GM18499 (cell line): ENCODE results near the gene PGS1.

Source experiments
- ATAC-seq: cut with Tn5 transposase; IDR thresholded peaks from one replicate; pipeline ENCODE4 v1.9.1; 2021; ENCODE audit warnings: moderate number of reproducible peaks; ENCODE audit not compliant: insufficient read depth, unreplicated experiment

The PGS1 gene

GRCh38 chr17:78383725-78384471, 5.4 kb downstream of the PGS1 start:
- no peak for ATAC-seq

DNA sequence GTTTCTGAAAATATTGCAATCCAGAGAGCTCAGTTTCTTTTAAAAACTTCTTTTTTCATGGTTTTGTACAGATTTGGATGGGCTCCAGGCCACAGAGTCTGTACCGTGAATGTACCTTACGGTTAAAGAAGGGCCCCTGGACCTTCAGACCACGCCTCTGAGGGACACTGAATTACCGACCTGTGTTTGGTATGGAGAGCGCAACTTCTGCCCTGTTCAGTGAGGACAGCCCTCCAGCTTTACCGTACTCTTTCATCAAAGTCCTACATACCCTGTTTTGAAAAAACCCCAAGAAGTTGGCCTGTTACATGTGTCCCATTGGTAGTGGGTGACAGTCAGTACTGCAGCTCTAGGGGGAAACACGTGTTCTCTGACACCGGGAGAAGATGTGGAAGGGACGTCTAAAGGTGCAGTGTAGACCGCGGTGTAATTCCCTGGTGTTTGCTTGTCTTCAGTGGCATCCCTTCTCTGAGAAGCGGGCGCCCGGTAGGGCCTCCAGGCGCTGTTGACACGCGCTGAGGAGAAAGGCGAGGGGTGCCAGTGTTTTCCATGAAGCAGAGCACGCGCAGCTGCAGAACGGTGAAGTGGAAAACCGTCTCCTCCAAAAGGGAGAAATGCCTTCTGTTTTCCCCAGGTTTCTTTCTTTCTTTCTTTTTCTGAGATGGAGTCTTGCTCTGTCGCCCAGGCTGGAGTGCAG, 6.2 kb downstream of the PGS1 start:
- ATAC-seq = no peak

DNA sequence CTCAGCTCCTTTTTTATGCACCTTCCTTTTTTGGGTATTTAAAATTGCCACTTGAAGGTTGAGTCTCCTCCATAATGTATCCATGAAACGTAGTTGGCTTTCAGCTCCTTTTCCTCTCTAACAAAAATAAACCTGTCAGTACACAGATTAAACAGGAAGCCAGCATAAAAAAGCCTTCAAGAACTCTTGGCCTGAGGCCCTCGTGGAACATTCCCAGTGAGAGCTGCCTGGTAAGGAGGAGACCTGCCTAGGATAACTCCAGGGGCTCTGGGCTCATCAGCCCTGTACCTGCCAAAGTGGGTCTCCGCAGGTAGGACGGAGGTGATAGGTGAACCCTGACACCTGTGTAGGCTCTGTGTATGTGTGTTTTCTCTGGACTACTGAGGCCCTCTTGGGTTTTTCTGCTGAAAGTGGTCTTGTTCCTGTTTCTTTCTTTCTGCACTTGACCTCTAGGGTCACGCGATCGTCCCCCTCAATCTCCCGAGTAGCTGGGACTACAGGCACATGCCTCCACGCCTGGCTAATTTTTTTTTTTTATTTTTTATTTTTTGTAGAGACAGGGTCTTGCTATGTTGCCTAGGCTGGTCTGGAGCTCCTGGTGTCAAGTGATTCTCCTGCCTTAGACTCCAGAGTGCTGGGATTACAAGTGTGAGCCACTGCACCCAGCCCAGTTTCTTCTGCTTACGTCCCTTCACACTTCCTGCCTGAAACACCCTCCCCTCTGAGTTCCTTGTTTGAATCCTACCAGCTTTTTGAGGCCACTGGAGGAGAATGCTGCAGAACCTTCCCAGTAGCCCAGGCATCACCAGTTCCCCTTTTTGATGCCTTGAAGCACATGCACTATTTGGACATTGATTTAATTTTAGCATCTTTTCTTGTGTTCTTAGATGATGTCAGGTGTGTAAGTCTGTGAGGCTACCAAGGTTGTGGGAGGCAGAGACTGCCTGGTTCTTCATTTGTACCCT, 9.8 kb downstream of the PGS1 start:
- no peak for ATAC-seq

DNA sequence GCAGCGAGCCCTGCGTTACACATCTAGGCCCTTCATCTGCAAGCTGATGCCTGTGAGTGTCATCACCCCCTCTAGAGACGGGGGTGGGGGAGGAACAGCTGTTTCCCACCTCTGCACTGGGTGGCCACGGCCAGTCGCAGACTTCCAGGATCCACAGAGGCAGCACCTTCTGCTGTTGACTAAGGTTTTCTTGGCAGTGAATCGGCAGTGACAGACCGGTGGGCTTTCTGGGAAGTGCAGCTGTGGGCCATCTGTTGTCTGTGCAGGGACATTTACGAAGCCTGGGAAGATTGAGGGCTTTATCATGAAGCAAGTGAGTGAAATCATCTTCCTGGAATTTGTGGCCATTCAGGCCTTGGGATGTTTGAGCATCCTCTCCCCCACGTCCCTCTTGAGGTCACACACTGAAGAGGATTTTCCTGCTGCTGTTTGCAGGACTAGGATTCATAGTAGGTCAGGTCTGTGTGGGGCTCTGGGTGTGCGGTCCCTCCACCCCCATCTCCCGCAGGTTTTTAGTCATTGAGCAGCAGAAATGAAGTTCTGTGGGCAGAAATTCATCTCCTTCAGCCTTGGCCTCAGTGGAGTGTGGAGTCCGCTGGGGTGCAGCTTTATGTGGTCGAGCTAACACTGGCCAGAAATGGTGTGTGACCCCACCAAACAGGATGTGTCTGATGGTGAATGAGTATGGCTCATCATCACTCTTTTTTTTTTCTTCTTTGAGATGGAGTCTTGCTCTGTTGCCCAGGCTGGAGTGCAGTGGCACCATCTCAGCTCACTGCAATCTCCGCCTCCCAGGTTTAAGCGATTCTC, 12.0 kb downstream of the PGS1 start:
- ATAC-seq = no peak

- no peak for ATAC-seq
Observed at GRCh38 chr17:78391051-78391431, 12.6 kb downstream of the PGS1 start.

DNA sequence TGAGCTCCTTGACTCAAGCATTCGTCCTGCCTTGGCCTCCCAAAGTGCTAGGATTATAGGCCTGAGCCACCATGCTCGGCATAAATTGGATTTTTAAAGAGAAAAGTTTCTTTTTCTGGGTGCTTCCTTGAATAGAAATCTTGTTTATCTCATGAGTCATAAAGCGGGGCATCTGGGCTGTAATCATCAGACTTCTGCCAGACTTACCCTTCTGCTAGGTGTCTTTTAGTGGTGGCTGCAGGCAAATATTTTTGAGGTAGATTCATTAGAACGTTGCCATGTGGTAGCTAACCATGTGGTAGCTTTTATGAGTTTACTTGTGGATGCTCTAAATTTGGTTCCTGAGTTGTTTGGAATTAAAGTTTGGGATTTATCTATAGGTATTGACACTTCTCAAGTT, 13.4 kb downstream of the PGS1 start:
- no peak for ATAC-seq

DNA sequence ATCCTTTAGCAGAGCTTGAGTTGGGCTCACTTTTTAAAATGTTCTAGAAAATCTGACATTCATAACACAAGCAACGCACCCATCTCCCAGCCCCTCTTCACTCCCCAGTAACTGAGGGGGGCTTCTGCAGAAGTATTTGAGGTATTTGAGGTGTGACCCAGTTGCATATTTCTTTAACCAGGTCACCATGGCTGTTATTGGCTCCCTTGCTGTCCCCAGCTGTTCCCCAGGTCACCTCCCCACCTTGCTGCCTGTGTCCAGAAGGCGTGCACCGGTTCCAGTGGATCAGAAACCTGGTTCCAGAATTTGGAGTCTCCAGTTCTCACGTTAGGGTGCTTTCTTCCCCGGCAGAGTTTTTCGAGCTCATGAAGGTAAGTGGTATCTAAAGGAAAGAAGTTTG, 13.8 kb downstream of the PGS1 start:
- no peak for ATAC-seq

DNA sequence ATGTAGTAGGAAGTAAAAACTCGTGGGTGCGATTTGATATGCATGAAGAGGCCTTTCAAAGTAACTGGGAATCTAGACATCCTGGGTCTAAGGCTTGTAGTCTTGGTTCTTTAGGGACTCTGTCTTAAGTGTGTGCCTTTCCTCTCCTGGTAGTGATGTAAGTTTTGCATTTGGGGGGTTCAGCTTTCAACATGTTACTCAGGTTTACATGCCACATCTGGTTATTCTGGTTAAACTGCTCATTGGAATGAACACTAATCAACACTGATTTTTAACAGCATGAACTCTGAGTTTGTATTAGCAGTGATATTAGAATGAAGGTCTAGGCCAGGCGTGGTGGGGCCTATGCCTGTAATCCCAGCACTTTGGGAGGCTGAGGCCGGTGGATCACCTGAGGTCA, 15.1 kb downstream of the PGS1 start:
- ATAC-seq = no peak

DNA sequence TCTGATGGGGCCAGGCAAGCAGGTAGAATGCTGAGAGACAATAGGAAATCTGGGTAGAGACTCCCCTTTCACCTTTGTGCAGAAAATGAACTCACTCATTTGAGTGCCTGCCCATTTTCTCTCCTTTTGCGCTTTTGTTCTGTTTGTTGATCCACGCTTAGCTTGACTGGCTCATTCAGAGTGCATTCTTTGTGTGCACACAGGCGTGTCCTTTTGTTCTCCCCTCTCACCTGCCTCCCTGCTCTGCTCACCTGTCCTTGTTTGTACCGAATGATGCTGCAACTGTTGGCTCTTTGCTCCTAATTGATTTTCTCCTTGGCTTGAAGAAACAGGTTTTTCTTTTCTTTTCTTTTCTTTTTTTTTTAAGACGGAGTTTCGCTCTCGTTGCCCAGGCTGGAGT, 15.8 kb downstream of the PGS1 start:
- ATAC-seq = no peak

DNA sequence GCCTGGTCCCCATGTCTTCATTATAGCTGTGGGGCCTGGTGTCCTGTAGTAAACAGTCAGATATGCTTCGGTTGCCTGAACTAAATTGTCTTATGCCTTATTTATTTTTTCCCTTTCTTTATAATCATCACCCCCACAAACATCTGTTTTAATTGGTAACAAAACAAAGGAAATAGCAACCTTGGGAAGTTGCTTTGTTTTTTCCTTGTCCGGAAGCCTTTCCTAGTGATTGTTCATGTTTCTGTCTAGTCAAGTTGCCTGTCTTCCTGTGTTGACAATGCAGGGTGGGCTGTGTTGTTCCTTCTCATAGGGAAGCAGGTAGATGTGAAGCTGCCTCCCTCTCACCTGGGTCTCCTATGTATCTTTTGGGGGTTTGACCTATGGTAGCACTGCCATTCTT, 16.7 kb downstream of the PGS1 start:
- ATAC-seq = no peak

DNA sequence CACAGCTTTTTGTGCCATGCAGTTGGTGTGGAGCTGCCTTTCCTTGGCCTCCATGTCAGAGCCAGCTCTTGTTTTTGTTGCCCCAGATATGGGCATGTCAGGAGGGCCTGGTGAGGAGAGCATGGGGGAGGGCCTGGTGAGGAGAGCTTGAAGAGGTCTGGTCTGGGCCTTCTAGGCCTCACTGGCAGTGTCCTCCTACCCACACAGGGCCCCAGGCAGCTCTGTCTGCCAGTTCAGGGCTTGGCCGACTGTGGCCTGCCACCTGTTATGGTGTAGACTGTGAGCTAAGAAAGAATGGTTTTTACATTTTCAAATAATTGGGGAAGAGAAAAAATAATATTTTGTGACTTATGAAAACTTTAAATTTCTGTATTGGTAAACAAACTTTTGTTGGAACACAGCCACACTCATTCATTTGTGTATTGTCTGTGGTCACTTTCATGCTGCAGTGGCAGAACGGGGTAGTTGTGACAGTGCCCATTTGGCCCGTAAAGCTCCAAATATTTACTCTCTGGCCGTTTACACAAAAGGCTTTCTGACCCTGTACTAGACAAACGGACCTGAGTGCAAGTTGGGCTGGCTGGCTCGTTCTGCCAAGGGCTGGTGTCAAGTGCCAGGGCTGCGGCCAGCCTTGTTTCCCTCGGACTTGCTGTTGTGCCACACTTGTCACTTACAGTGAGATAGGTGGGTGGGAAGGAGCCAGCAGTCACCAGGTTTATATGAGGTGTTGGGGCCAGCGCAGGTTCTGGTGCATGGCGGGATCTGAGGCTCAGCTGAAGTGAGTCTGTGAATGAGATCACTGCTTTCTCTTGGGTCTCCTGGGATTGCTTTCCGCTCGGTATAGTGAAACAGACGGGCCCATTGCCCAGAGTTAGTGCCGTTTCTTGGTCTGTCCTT, 18.2 kb downstream of the PGS1 start:
- no peak for ATAC-seq

GRCh38 chr17:78397681-78398101, 19.2 kb downstream of the PGS1 start:
- ATAC-seq = no peak

GRCh38 chr17:78398390-78398789, 19.9 kb downstream of the PGS1 start:
- ATAC-seq = no peak

GRCh38 chr17:78399028-78399692, 20.7 kb downstream of the PGS1 start:
- no peak for ATAC-seq

- ATAC-seq = no peak
Observed at GRCh38 chr17:78399693-78400144, 21.3 kb downstream of the PGS1 start.

- no peak for ATAC-seq
Observed at GRCh38 chr17:78400581-78401240, 22.3 kb downstream of the PGS1 start.

DNA sequence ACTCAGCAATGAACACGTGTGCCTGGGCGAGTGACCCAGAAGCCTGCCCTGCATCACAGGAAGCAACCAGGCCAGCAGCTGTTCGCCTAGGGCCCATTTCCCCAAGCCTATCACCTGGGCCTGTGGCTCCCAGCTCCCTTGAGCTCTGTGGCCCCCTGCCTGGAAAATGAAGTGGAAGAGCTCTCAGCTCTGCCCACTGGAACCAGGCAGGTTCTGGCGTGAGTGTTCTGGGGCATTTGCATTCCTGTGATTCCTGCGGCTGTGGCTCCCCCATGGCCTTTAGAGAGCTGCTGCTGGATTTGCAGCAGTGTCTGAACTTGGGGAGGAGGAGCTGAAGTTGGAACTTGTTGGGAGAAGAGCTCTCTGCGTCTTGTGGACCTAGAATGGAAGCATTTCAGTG, 22.8 kb downstream of the PGS1 start:
- ATAC-seq = no peak

GRCh38 chr17:78401891-78402290, 23.4 kb downstream of the PGS1 start:
- ATAC-seq = no peak
